Colonic mucosa (tissue), 4 donors: ENCODE data around the gene ABCA2. TPM values are rescaled to one million over a fixed set of nuclear protein-coding genes. Genes with fewer than 3 reads are reported as not detected.

ENCODE experiments used
- DNase-seq: peaks from one replicate; pipeline ENCODE4 v3.0.0-alpha.2; 2020
- H3K27ac ChIP-seq: fragments of 200-600 bp; one replicate; pipeline ENCODE4 v1.8.0; 2021
- H3K27me3 ChIP-seq: fragments of 200-600 bp; one replicate; pipeline ENCODE4 v1.8.0; 2021
- H3K36me3 ChIP-seq: fragments of 200-600 bp; one replicate; pipeline ENCODE4 v1.8.0; 2021
- H3K4me1 ChIP-seq: fragments of 200-600 bp; one replicate; pipeline ENCODE4 v1.8.0; 2021; ENCODE audit warnings: mild to moderate bottlenecking
- H3K4me3 ChIP-seq: fragments of 200-600 bp; one replicate; pipeline ENCODE4 v1.8.0; 2021
- H3K9ac ChIP-seq, 2 donors: one replicate each; pipeline ENCODE4 v1.7.0; 2013; ENCODE audit warnings: control low read depth in 2 of 2, low read depth in 2 of 2, low read length in 2 of 2
- H3K9me3 ChIP-seq: fragments of 200-600 bp; one replicate; pipeline ENCODE4 v1.8.0; 2021
- intact Hi-C: fragments of 100-400 bp; cut with DNase I; formaldehyde crosslinking; loops from one replicate; pipeline ENCODE4 v1.14.1; 2022
- total RNA-seq, 2 donors: library from RNA; stranded (reverse); fragmentation: NEBNext Ultra II Directional in 1 of 2; extraction: Animal tissue kit (Norgen Biotek cat#: 25700) in 1 of 2; gene quantifications; one replicate each; pipeline ENCODE4 v1.2.1, GENCODE V29; 2021
- TF ChIP-seq, protein P1 (sequence below): fragments of 200-600 bp; IDR thresholded peaks from one replicate; pipeline ENCODE4 v1.8.0; 2022; ENCODE audit warnings: antibody characterized with exemption, mild to moderate bottlenecking
- donor health status: healthy.
- donor health status: DM: no; HTN: no; CAD: no.
- donor health status: DM: no; HTN: no; CAD: no.

ABCA2 gene
- total RNA-seq, 2 donors from 2014 or later = 22.4 to 47.5 TPM

DNA sequence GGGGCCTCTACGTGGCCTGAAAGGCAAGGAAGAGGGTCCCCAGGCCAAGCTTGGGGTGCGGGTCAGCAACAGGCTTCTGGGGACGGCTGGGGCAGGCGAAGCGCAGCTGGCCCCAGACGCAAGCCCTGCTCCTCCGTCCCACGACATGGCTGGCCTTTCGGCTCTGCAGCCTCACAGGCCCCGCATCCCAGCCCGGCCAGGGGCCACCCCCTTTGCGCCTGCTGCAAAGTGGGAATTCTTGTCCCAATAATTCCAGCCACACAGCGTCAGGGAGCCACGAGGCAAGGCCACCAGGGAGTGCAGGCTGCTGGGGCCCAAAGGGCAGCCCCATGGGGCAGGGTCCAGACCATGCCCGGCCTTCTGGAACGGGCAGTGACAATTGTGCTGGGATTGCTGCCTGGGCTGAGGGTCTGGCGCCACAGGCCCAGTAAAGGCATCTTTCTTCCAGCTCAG lies 26.9 kb upstream of the ABCA2 start:
- Histone ChIP-seq H3K4me1 (peaks cover 43% of the 10 kb centered on the region), H3K9ac (peak overlapping the region; percentile 74 to 79)
- DNase-seq = no peak

GRCh38 chr9:137053944-137054931 lies 26.2 kb upstream of the ABCA2 start, which contains the start of gene ENTPD2:
Gene ENTPD2, minus strand, starts transcription at chr9:137054061. Its CDS starts 64 bp downstream, at chr9:137053997.
- peak within 1 kb of the TSS; percentile 74 to 79 for H3K9ac ChIP-seq
- TF ChIP-seq, protein P1, sequence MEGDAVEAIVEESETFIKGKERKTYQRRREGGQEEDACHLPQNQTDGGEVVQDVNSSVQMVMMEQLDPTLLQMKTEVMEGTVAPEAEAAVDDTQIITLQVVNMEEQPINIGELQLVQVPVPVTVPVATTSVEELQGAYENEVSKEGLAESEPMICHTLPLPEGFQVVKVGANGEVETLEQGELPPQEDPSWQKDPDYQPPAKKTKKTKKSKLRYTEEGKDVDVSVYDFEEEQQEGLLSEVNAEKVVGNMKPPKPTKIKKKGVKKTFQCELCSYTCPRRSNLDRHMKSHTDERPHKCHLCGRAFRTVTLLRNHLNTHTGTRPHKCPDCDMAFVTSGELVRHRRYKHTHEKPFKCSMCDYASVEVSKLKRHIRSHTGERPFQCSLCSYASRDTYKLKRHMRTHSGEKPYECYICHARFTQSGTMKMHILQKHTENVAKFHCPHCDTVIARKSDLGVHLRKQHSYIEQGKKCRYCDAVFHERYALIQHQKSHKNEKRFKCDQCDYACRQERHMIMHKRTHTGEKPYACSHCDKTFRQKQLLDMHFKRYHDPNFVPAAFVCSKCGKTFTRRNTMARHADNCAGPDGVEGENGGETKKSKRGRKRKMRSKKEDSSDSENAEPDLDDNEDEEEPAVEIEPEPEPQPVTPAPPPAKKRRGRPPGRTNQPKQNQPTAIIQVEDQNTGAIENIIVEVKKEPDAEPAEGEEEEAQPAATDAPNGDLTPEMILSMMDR = no peak
- H3K27ac ChIP-seq = peak within 1 kb of the TSS; percentile 84
- peak within 1 kb of the TSS; percentile 54 for H3K4me3 ChIP-seq
- peak; percentile 86 for DNase-seq
- H3K9me3 ChIP-seq = no peaks in the 10 kb centered on the region
- intact Hi-C loops = no loop called here
- no peaks in the 10 kb centered on the region for H3K36me3 ChIP-seq
- H3K4me1 ChIP-seq = peaks cover 43% of the 10 kb centered on the region
- H3K27me3 ChIP-seq = peaks cover 11% of the 10 kb centered on the region

More for the DNA sequence above, 26.9 kb upstream of the ABCA2 start:
- intact Hi-C loops = no loop called here
- H3K36me3 ChIP-seq = no peaks in the 10 kb centered on the region
- peak overlapping the region; percentile 84 for H3K27ac ChIP-seq
- TF ChIP-seq, protein P1 = no peak
- no peaks in the 10 kb centered on the region for H3K9me3 ChIP-seq
- H3K27me3 ChIP-seq = peaks cover 10% of the 10 kb centered on the region
- H3K4me3 ChIP-seq = peak overlapping the region; percentile 54

DNA sequence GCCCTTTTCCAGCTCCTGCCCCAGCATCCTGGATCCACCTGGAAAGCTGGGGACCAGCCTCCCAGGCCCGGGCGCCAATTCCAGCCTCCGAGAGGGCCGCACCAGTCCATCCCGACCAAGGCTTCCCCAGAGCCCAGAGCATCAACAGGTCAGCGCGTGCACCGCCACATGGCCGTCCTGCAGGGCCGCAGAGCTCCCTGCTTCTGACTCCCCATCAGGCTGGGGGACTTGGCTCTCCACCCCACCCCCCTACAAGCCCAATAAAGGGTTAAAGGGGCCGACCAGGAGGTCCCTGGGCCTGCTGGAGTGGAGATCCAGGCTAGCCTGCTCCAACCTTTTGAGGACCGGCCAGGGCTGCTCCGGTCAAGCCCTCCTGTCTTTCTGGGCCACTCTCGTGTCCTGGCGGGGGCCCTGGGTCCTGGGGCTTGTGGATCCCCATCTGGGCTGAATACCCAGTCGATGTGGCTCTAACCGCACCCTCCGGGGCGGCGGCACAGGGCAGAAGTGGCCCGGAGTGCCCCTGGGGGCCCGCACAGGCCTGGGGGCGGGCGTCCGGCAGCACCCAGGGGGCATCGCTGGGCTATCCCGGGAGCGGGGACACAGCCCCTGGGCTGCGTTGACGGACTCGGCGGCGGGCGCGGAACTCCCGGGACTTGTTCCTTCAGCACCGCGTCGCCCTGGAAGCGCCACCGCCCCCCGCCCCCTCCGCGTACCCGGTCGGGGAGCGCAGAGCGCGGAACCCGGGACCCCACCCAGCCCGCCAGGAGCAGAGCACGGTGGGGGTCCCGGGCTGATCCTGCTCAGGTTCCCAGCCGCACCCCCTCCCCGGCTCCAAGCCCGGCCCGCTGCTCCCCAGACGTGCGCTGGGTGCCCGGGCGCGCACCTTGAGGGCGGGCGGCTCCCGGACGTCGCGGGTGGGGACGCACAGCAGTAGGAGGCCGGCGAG lies 25.2 kb upstream of the ABCA2 start:
- Histone ChIP-seq H3K9ac (peak overlapping the region; percentile 26 to 79), H3K4me1 (peaks cover 43% of the 10 kb centered on the region), H3K27ac (no peak overlapping the region), H3K9me3 (no peaks in the 10 kb centered on the region), H3K4me3 (peak overlapping the region; percentile 54), H3K36me3 (no peaks in the 10 kb centered on the region), H3K27me3 (peaks cover 20% of the 10 kb centered on the region)
- TF ChIP-seq, protein P1 = no peak
- intact Hi-C loops = no loop called here
- no peak for DNase-seq

DNA sequence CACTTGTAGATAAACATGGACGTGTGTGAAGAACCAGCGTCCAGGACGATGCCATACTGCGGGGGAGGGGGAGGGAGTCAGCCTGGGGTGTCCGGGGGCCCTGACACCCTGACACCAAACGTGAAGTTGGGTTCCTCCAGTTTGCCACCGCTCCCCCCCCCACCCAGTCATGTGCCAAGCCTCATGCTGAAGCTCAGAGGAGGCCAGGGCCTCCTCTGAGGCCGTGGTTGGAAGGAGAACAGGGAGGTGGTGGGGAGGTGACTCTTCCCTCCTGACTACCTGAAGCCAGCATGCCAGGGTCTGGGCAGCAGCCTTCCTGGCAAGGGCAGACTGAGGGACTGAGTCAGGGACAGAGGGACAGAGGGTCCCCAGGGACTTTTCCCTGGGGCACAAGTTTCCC lies 24.3 kb upstream of the ABCA2 start:
- H3K36me3 ChIP-seq = no peaks in the 10 kb centered on the region
- intact Hi-C loops = no loop called here
- no peaks in the 10 kb centered on the region for H3K9me3 ChIP-seq
- no peak for DNase-seq
- TF ChIP-seq, protein P1 = no peak
- peaks cover 36% of the 10 kb centered on the region for H3K4me1 ChIP-seq
- H3K9ac ChIP-seq = no peak overlapping the region
- no peak overlapping the region for H3K4me3 ChIP-seq
- H3K27ac ChIP-seq = no peak overlapping the region
- peaks cover 27% of the 10 kb centered on the region for H3K27me3 ChIP-seq

DNA sequence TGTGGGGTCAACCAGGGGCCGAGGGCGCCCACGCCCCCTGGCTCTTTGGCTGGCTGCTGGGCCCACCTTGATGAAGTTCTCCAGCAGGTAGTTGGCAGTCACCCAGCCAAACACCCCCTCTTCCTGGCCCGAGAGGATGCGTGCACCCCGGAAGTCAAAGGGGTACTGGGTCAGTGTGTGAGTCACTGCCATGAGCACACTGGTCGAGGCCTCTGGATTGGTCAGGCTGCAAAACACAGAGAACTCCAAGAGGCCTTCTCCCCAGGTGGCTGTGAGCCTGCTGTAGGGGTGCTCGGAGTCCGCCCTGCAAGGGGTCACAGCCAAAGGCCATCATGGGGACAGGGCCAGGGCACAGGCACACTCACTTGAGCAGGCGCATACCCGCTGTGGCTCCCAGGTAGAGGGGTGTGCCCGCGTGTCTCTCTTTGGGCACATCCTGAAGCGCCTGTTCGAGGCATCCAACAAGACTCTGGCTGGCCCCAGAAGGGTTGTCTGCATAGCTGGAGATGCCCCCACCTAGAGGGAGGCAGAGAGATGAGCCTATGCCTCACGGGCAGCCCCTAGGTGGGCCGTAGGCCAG lies 23.2 kb upstream of the ABCA2 start:
- no peaks in the 10 kb centered on the region for H3K9me3 ChIP-seq
- no peak overlapping the region for H3K27ac ChIP-seq
- TF ChIP-seq, protein P1 = no peak
- no peaks in the 10 kb centered on the region for H3K36me3 ChIP-seq
- no peak for DNase-seq
- intact Hi-C loops = no loop called here
- peaks cover 30% of the 10 kb centered on the region for H3K4me1 ChIP-seq
- H3K9ac ChIP-seq = no peak overlapping the region
- no peak overlapping the region for H3K4me3 ChIP-seq
- H3K27me3 ChIP-seq = peaks cover 27% of the 10 kb centered on the region
